Measurements from ENCODE around the gene ARHGAP10.

Gene ARHGAP10

GRCh38 chr4:147761218-147761883 is 29.5 kb downstream of the ARHGAP10 start:
- Histone ChIP-seq H3K36me3 (ENCODE audit: control insufficient read depth, insufficient read depth, low read length) (peaks cover 4% of the 10 kb centered on the region), H3K27me3 (replicated peaks; ENCODE audit: control insufficient read depth, insufficient read depth, low read length) (no peaks in the 10 kb centered on the region), H3K4me3 (replicated peaks; ENCODE audit: low read depth, low read length) (no peak overlapping the region)
- DNase-seq (ENCODE audit: extremely low read depth, insufficient read length) = no peak
- no peak for TF ChIP-seq CTCF (IDR thresholded peaks at IDR 0.05; ENCODE audit: insufficient read depth, low read length, poor library complexity, severe bottlenecking)

- no peaks in the 10 kb centered on the region for H3K36me3 ChIP-seq (ENCODE audit: control insufficient read depth, insufficient read depth, low read length)
- DNase-seq (ENCODE audit: extremely low read depth, insufficient read length) = no peak
- no peaks in the 10 kb centered on the region for H3K27me3 ChIP-seq (replicated peaks; ENCODE audit: control insufficient read depth, insufficient read depth, low read length)
- no peak overlapping the region for H3K4me3 ChIP-seq (replicated peaks; ENCODE audit: low read depth, low read length)
- TF ChIP-seq CTCF (IDR thresholded peaks at IDR 0.05; ENCODE audit: insufficient read depth, low read length, poor library complexity, severe bottlenecking) = no peak
Observed at GRCh38 chr4:147764337-147764736, 32.4 kb downstream of the ARHGAP10 start.

GRCh38 chr4:147765121-147765529 is 33.2 kb downstream of the ARHGAP10 start:
- Histone ChIP-seq H3K36me3 (ENCODE audit: control insufficient read depth, insufficient read depth, low read length) (no peaks in the 10 kb centered on the region), H3K27me3 (replicated peaks; ENCODE audit: control insufficient read depth, insufficient read depth, low read length) (no peaks in the 10 kb centered on the region), H3K4me3 (replicated peaks; ENCODE audit: low read depth, low read length) (no peak overlapping the region)
- DNase-seq (ENCODE audit: extremely low read depth, insufficient read length) = no peak
- TF ChIP-seq CTCF (IDR thresholded peaks at IDR 0.05; ENCODE audit: insufficient read depth, low read length, poor library complexity, severe bottlenecking) = no peak

- H3K36me3 ChIP-seq (ENCODE audit: control insufficient read depth, insufficient read depth, low read length) = no peaks in the 10 kb centered on the region
- TF ChIP-seq CTCF (IDR thresholded peaks at IDR 0.05; ENCODE audit: insufficient read depth, low read length, poor library complexity, severe bottlenecking) = no peak
- no peak for DNase-seq (ENCODE audit: extremely low read depth, insufficient read length)
- H3K27me3 ChIP-seq (replicated peaks; ENCODE audit: control insufficient read depth, insufficient read depth, low read length) = no peaks in the 10 kb centered on the region
- H3K4me3 ChIP-seq (replicated peaks; ENCODE audit: low read depth, low read length) = no peak overlapping the region
Observed at GRCh38 chr4:147768113-147768512, 36.2 kb downstream of the ARHGAP10 start.

DNA sequence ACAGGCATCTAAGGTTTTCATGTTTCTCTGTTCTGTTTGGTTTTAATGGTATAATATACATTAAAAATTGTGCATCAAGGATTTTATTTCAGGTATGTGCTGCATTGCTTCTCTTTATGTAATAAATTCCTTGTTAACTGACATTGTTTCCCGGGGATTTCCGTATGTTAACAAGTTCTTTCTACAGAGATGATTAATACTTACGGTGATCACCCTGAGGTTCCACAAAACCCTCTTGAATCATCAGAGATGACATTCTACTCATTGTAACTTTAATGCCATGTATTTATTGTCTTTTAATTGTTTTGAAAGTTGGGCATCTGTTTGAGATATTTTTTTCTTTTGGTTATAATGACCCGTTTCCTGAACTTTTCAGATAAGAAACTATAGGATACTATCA is 37.5 kb downstream of the ARHGAP10 start:
- no peak for TF ChIP-seq CTCF (IDR thresholded peaks at IDR 0.05; ENCODE audit: insufficient read depth, low read length, poor library complexity, severe bottlenecking)
- Histone ChIP-seq H3K4me3 (replicated peaks; ENCODE audit: low read depth, low read length) (no peak overlapping the region), H3K27me3 (replicated peaks; ENCODE audit: control insufficient read depth, insufficient read depth, low read length) (no peaks in the 10 kb centered on the region), H3K36me3 (ENCODE audit: control insufficient read depth, insufficient read depth, low read length) (no peaks in the 10 kb centered on the region)
- no peak for DNase-seq (ENCODE audit: extremely low read depth, insufficient read length)

DNA sequence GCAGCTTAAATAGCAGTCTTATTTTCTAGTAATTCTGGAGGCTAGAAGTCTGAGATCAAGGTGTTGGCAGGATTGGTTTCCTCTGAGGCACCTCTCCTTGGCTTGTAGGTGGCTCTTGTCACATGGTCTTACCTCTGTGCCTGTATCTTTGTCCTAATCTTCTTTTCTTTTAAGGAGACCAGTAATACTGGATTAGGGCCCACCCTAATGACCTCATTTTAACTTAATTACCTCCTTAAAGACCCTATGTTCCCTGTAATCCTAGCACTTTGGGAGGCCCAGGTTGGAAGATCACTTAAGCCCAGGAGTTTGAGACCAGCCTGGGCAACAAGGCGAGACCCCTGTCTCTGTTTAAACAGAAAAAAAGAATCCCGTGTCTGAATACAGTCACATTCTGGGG is 38.9 kb downstream of the ARHGAP10 start:
- DNase-seq (ENCODE audit: extremely low read depth, insufficient read length) = no peak
- Histone ChIP-seq H3K27me3 (replicated peaks; ENCODE audit: control insufficient read depth, insufficient read depth, low read length) (no peaks in the 10 kb centered on the region), H3K4me3 (replicated peaks; ENCODE audit: low read depth, low read length) (no peak overlapping the region), H3K36me3 (ENCODE audit: control insufficient read depth, insufficient read depth, low read length) (no peaks in the 10 kb centered on the region)
- TF ChIP-seq CTCF (IDR thresholded peaks at IDR 0.05; ENCODE audit: insufficient read depth, low read length, poor library complexity, severe bottlenecking) = no peak
